Ovary (tissue), 9 donors: ENCODE measurements around the gene SPTBN5. TPM values are rescaled to one million over a fixed set of nuclear protein-coding genes. Genes with fewer than 3 reads are reported as not detected.
A peak's percentile ranks its signal among the peaks of the same experiment; 100 is the strongest.

ENCODE experiments used
- DNase-seq, 5 donors: peaks; one replicate each; pipeline ENCODE4 v3.0.0-alpha.2; 2019 to 2020
- H3K27ac ChIP-seq, 2 donors: fragments of 200-600 bp; one replicate each; pipeline versions ENCODE4 v1.5.1 to v1.8.0; 2019 to 2022
- H3K27me3 ChIP-seq: fragments of 200-600 bp; one replicate; pipeline ENCODE4 v1.8.0; 2022
- H3K36me3 ChIP-seq: fragments of 200-600 bp; sonication (generic); one replicate; pipeline ENCODE4 v1.5.1; 2019
- H3K4me1 ChIP-seq: one replicate; pipeline ENCODE4 v1.8.1; 2013; ENCODE audit warnings: mild to moderate bottlenecking, moderate library complexity; ENCODE audit not compliant: insufficient read depth
- H3K4me3 ChIP-seq: fragments of 200-600 bp; sonication (generic); one replicate; pipeline ENCODE4 v1.5.1; 2017
- H3K9me3 ChIP-seq, 2 donors: fragments of 200-600 bp in 1 of 2; sonication (generic) in 1 of 2; one replicate each; pipeline versions ENCODE4 v1.5.1 to v1.8.1; 2013 to 2019; ENCODE audit warnings: mild to moderate bottlenecking in 1 of 2, moderate library complexity in 1 of 2
- CTCF ChIP-seq, 3 donors: fragments of 450-650 bp in 2 of 3; fragments of 200-600 bp in 1 of 3; IDR thresholded peaks; one replicate each; pipeline versions ENCODE4 v1.5.1 to v1.8.0; 2016 to 2022; ENCODE audit warnings: antibody characterized with exemption in 3 of 3, mild to moderate bottlenecking in 1 of 3
- EP300 ChIP-seq: sonication (generic); formaldehyde crosslinking; IDR thresholded peaks from one replicate; pipeline ENCODE4 v1.6.1; 2017; ENCODE audit warnings: antibody characterized with exemption
- POLR2A ChIP-seq: fragments of 450-650 bp; IDR thresholded peaks from one replicate; pipeline ENCODE4 v1.6.1; 2017; ENCODE audit warnings: antibody characterized with exemption, mild to moderate bottlenecking, moderate library complexity
- WGBS, 3 donors: extraction: QIAGEN DNeasy Blood & Tissue Kit in 1 of 3; methylation state at CpG; one replicate each; pipeline versions ENCODE4 v1.1.5 to v1.1.7; 2013 to 2017; 5-methylcytosine and 5-hydroxymethylcytosine counted together
- intact Hi-C, 4 donors: fragments of 100-400 bp; cut with DNase I; formaldehyde crosslinking; loops; one replicate each; pipeline versions ENCODE4 v1.11.0 to v1.15.1; 2022 to 2023
- polyA plus RNA-seq, 2 donors: library from polyadenylated mRNA; stranded (reverse); fragments of 200-250 nt in 1 of 2; fragments of 350-450 nt in 1 of 2; fragmentation: Illumina TruSeq in 1 of 2; extraction: RNeasy Lipid Tissue Mini Kit (QIAGEN cat#74804) in 1 of 2; gene quantifications; one replicate each; pipeline ENCODE4 v1.2.3, GENCODE V29; 2013 to 2014
- total RNA-seq, 7 donors: library from RNA; depleted of rRNA in 2 of 7; stranded (reverse); fragments of >200 nt in 2 of 7; fragmentation: NEBNext Ultra II Directional in 3 of 7; extraction: Animal tissue kit (Norgen Biotek cat#: 25700) in 3 of 7; gene quantifications; one replicate each; pipeline versions ENCODE4 v1.1.0 to v1.2.4, GENCODE V29; 2016 to 2023
- donor health status: DM: no; HTN: no; CAD: no; lungs with moderate emphysema.
- donor health status: DM: no; HTN: no; CAD: no.
- donor health status: Bipolar disorder and iron deficiency.
- donor health status: DM: yes; HTN: yes; CAD: no.
- donor health status: DM: no; HTN: no; CAD: no.
- donor health status: DM: yes; HTN: yes; CAD: no.

Gene SPTBN5
- total and polyA plus RNA-seq, 9 donors = 0.28 to 1.5 (median 0.77) TPM

- Histone ChIP-seq H3K9me3 (no peaks in the 10 kb centered on the region), H3K36me3 (no peaks in the 10 kb centered on the region), H3K27me3 (no peaks in the 10 kb centered on the region), H3K4me1 (no peaks in the 10 kb centered on the region), H3K4me3 (peak overlapping the region; percentile 85), H3K27ac (peak overlapping the region in 1 of 2 donors; percentile 82)
- peak in 2 of 5 donors; percentile 43 to 66 for DNase-seq
- intact Hi-C loops = no loop called here
- WGBS, 3 donors = 6 to 7% (median 7%) methylated on average over 37 of the region's 37 CpGs
- TF ChIP-seq POLR2A (no peak), CTCF (IDR thresholded peaks at IDR 0.05) (no peak), EP300 (no peak)
Observed at GRCh38 chr15:41827290-41827879, 66.5 kb downstream of the SPTBN5 start.

GRCh38 chr15:41825572-41826535, 68.0 kb downstream of the SPTBN5 start:
- 64 to 76% (median 71%) methylated on average over 13 of the region's 13 CpGs for WGBS, 3 donors

GRCh38 chr15:41825145-41825544, 68.7 kb downstream of the SPTBN5 start:
- no peak for TF ChIP-seq EP300
- TF ChIP-seq POLR2A = no peak
- no peak for TF ChIP-seq CTCF (IDR thresholded peaks at IDR 0.05)
- 75 to 82% (median 80%) methylated on average over 10 of the region's 10 CpGs for WGBS, 3 donors
- H3K27ac ChIP-seq = no peak overlapping the region
- H3K27me3 ChIP-seq = no peaks in the 10 kb centered on the region
- no peaks in the 10 kb centered on the region for H3K36me3 ChIP-seq
- no peak overlapping the region for H3K4me3 ChIP-seq
- DNase-seq = no peak
- no peaks in the 10 kb centered on the region for H3K4me1 ChIP-seq
- H3K9me3 ChIP-seq = no peaks in the 10 kb centered on the region
- intact Hi-C loops = no loop called here

More at GRCh38 chr15:41825572-41826535, 68.0 kb downstream of the SPTBN5 start:
- Histone ChIP-seq H3K4me1 (no peaks in the 10 kb centered on the region), H3K27me3 (no peaks in the 10 kb centered on the region), H3K36me3 (no peaks in the 10 kb centered on the region), H3K4me3 (no peak overlapping the region), H3K27ac (no peak overlapping the region), H3K9me3 (no peaks in the 10 kb centered on the region)
- DNase-seq = no peak
- intact Hi-C loops = no loop called here
- TF ChIP-seq CTCF (IDR thresholded peaks at IDR 0.05) = no peak
- no peak for TF ChIP-seq EP300
- TF ChIP-seq POLR2A = no peak

- H3K27ac ChIP-seq = no peak overlapping the region
- WGBS, 3 donors = 87 to 90% (median 88%) methylated on average over 19 of the region's 19 CpGs
- no peak overlapping the region for H3K4me3 ChIP-seq
- H3K4me1 ChIP-seq = no peaks in the 10 kb centered on the region
- TF ChIP-seq EP300 (no peak), POLR2A (no peak), CTCF (IDR thresholded peaks at IDR 0.05) (no peak)
- intact Hi-C loops = no loop called here
- DNase-seq = no peak
- no peaks in the 10 kb centered on the region for H3K27me3 ChIP-seq
- no peaks in the 10 kb centered on the region for H3K36me3 ChIP-seq
- no peaks in the 10 kb centered on the region for H3K9me3 ChIP-seq
Observed at GRCh38 chr15:41824062-41824745, 69.6 kb downstream of the SPTBN5 start.
